Measurements from ENCODE around the gene EHD4.

EHD4 gene

GRCh38 chr15:41853831-41854230 is 118.5 kb downstream of the EHD4 start:
- no peak for DNase-seq

- no peak for DNase-seq
These were observed 119.4 kb downstream of the EHD4 start for GRCh38 chr15:41852736-41853590.

GRCh38 chr15:41851755-41852370 is 120.5 kb downstream of the EHD4 start:
- DNase-seq, result no peak

- DNase-seq, result no peak
These were observed 121.2 kb downstream of the EHD4 start for GRCh38 chr15:41851167-41851523.

- DNase-seq, result no peak
These were observed 121.7 kb downstream of the EHD4 start for GRCh38 chr15:41850482-41851166.

GRCh38 chr15:41849861-41850260 is 122.5 kb downstream of the EHD4 start:
- no peak for DNase-seq

GRCh38 chr15:41849204-41849603 is 123.2 kb downstream of the EHD4 start:
- DNase-seq, result no peak

- DNase-seq, result peak; percentile 64
These were observed 123.7 kb downstream of the EHD4 start for GRCh38 chr15:41848631-41849030.

- DNase-seq, result no peak
These were observed 124.4 kb downstream of the EHD4 start for GRCh38 chr15:41847981-41848380.

GRCh38 chr15:41847206-41847605 is 125.2 kb downstream of the EHD4 start:
- DNase-seq, result no peak
